ENCODE data around the gene NTHL1.

Gene NTHL1

GRCh38 chr16:2046893-2047329 lies 723 bp downstream of the NTHL1 start:
- H3K27ac Mint-ChIP-seq: peak overlapping the region in 1 of 2 donors; percentile 49
- peaks cover 10% of the 10 kb centered on the region for H3K36me3 Mint-ChIP-seq (ENCODE audit: insufficient read depth)
- ATAC-seq (replicated peaks): no peak
- H3K4me1 Mint-ChIP-seq (ENCODE audit: low read depth in 2 of 2): peaks cover 15% of the 10 kb centered on the region in 2 donors
- peak overlapping the region; percentile 89 to 90 for H3K4me3 Mint-ChIP-seq
- H3K27me3 Mint-ChIP-seq: no peaks in the 10 kb centered on the region
- no peak for DNase-seq
- H3K9me3 Mint-ChIP-seq: no peaks in the 10 kb centered on the region

GRCh38 chr16:2045965-2046892 lies 1.4 kb downstream of the NTHL1 start:
- Mint-ChIP-seq H3K4me3 (peak overlapping the region; percentile 89 to 90), H3K36me3 (ENCODE audit: insufficient read depth) (peaks cover 5% of the 10 kb centered on the region), H3K4me1 (ENCODE audit: low read depth in 2 of 2) (peaks cover 15% of the 10 kb centered on the region in 2 donors), H3K9me3 (no peaks in the 10 kb centered on the region), H3K27me3 (no peaks in the 10 kb centered on the region), H3K27ac (no peak overlapping the region)
- ATAC-seq (replicated peaks) (no peak), DNase-seq (no peak)

GRCh38 chr16:2044541-2044940 lies 3.1 kb downstream of the NTHL1 start:
- no peaks in the 10 kb centered on the region for H3K36me3 Mint-ChIP-seq (ENCODE audit: insufficient read depth)
- H3K27ac Mint-ChIP-seq: no peak overlapping the region
- peaks cover 13 to 15% of the 10 kb centered on the region in 2 donors for H3K4me1 Mint-ChIP-seq (ENCODE audit: low read depth in 2 of 2)
- ATAC-seq (replicated peaks) (no peak), DNase-seq (no peak)
- H3K4me3 Mint-ChIP-seq: no peak overlapping the region
- no peaks in the 10 kb centered on the region for H3K27me3 Mint-ChIP-seq
- no peaks in the 10 kb centered on the region for H3K9me3 Mint-ChIP-seq

GRCh38 chr16:2043667-2044451 lies 3.8 kb downstream of the NTHL1 start:
- no peak overlapping the region for H3K27ac Mint-ChIP-seq
- ATAC-seq (replicated peaks) (no peak), DNase-seq (no peak)
- no peaks in the 10 kb centered on the region for H3K27me3 Mint-ChIP-seq
- peaks cover 13 to 15% of the 10 kb centered on the region in 2 donors for H3K4me1 Mint-ChIP-seq (ENCODE audit: low read depth in 2 of 2)
- no peak overlapping the region for H3K4me3 Mint-ChIP-seq
- no peaks in the 10 kb centered on the region for H3K36me3 Mint-ChIP-seq (ENCODE audit: insufficient read depth)
- H3K9me3 Mint-ChIP-seq: no peaks in the 10 kb centered on the region

GRCh38 chr16:2042986-2043666 lies 4.5 kb downstream of the NTHL1 start:
- DNase-seq (no peak), ATAC-seq (replicated peaks) (no peak)
- Mint-ChIP-seq H3K4me3 (no peak overlapping the region), H3K4me1 (ENCODE audit: low read depth in 2 of 2) (peaks cover 6 to 8% of the 10 kb centered on the region in 2 donors), H3K27ac (no peak overlapping the region), H3K36me3 (ENCODE audit: insufficient read depth) (no peaks in the 10 kb centered on the region), H3K9me3 (no peaks in the 10 kb centered on the region), H3K27me3 (no peaks in the 10 kb centered on the region)

GRCh38 chr16:2042171-2042985 lies 5.3 kb downstream of the NTHL1 start:
- Mint-ChIP-seq H3K27me3 (no peaks in the 10 kb centered on the region), H3K27ac (no peak overlapping the region), H3K4me3 (no peak overlapping the region), H3K36me3 (ENCODE audit: insufficient read depth) (no peaks in the 10 kb centered on the region), H3K4me1 (ENCODE audit: low read depth in 2 of 2) (peaks cover 5 to 6% of the 10 kb centered on the region in 2 donors), H3K9me3 (no peaks in the 10 kb centered on the region)
- no peak for ATAC-seq (replicated peaks)
- no peak for DNase-seq

GRCh38 chr16:2040787-2041522 lies 6.7 kb downstream of the NTHL1 start:
- no peak overlapping the region for H3K4me3 Mint-ChIP-seq
- no peaks in the 10 kb centered on the region for H3K9me3 Mint-ChIP-seq
- DNase-seq: no peak
- H3K4me1 Mint-ChIP-seq (ENCODE audit: low read depth in 2 of 2): no peaks in the 10 kb centered on the region
- no peak overlapping the region for H3K27ac Mint-ChIP-seq
- ATAC-seq (replicated peaks): no peak
- H3K27me3 Mint-ChIP-seq: no peaks in the 10 kb centered on the region
- H3K36me3 Mint-ChIP-seq (ENCODE audit: insufficient read depth): no peaks in the 10 kb centered on the region

- H3K27me3 Mint-ChIP-seq: no peaks in the 10 kb centered on the region
- no peak for ATAC-seq (replicated peaks)
- no peaks in the 10 kb centered on the region for H3K9me3 Mint-ChIP-seq
- no peak for DNase-seq
- H3K4me1 Mint-ChIP-seq (ENCODE audit: low read depth in 2 of 2): no peaks in the 10 kb centered on the region
- H3K27ac Mint-ChIP-seq: no peak overlapping the region
- H3K4me3 Mint-ChIP-seq: no peak overlapping the region
- H3K36me3 Mint-ChIP-seq (ENCODE audit: insufficient read depth): no peaks in the 10 kb centered on the region
Observed at GRCh38 chr16:2040041-2040786, 7.4 kb downstream of the NTHL1 start.

- no peaks in the 10 kb centered on the region for H3K4me1 Mint-ChIP-seq (ENCODE audit: low read depth in 2 of 2)
- no peaks in the 10 kb centered on the region for H3K9me3 Mint-ChIP-seq
- no peaks in the 10 kb centered on the region for H3K27me3 Mint-ChIP-seq
- H3K4me3 Mint-ChIP-seq: no peak overlapping the region
- H3K27ac Mint-ChIP-seq: no peak overlapping the region
- DNase-seq (no peak), ATAC-seq (replicated peaks) (no peak)
- H3K36me3 Mint-ChIP-seq (ENCODE audit: insufficient read depth): no peaks in the 10 kb centered on the region
Observed at GRCh38 chr16:2039274-2040031, 8.2 kb downstream of the NTHL1 start.

GRCh38 chr16:2038382-2039231 lies 9.0 kb downstream of the NTHL1 start:
- Mint-ChIP-seq H3K4me3 (no peak overlapping the region), H3K36me3 (ENCODE audit: insufficient read depth) (no peaks in the 10 kb centered on the region), H3K9me3 (no peaks in the 10 kb centered on the region), H3K4me1 (ENCODE audit: low read depth in 2 of 2) (no peaks in the 10 kb centered on the region), H3K27ac (no peak overlapping the region), H3K27me3 (no peaks in the 10 kb centered on the region)
- ATAC-seq (replicated peaks) (no peak), DNase-seq (no peak)

All from effector memory CD8-positive, alpha-beta T cell (primary cell).